ENCODE data around the gene MC3R.
"Not testable (repeated sequence)": the region's sequence is repeated elsewhere in the genome, so short reads cannot be mapped to it uniquely, and the experiment has no call there.

Gene MC3R

GRCh38 chr20:56208121-56208520, 40.4 kb upstream of the MC3R start:
- no peak for DNase-seq (ENCODE audit: low read depth, low spot score)
- H3K4me3 ChIP-seq (ENCODE audit: low read depth, low read length): no peak overlapping the region
- in situ Hi-C loops (cut with HindIII; ENCODE audit: low sequenced_read_pairs): no loop called here
- no peak for TF ChIP-seq CTCF (IDR thresholded peaks at IDR 0.05; ENCODE audit: low read depth, low read length)

GRCh38 chr20:56211051-56211450, 37.5 kb upstream of the MC3R start:
- H3K4me3 ChIP-seq (ENCODE audit: low read depth, low read length): no peak overlapping the region
- no peak for DNase-seq (ENCODE audit: low read depth, low spot score)
- in situ Hi-C loops (cut with HindIII; ENCODE audit: low sequenced_read_pairs): no loop called here
- no peak for TF ChIP-seq CTCF (IDR thresholded peaks at IDR 0.05; ENCODE audit: low read depth, low read length)

- H3K4me3 ChIP-seq (ENCODE audit: low read depth, low read length): no peak overlapping the region
- in situ Hi-C loops (cut with HindIII; ENCODE audit: low sequenced_read_pairs): no loop called here
- TF ChIP-seq CTCF (IDR thresholded peaks at IDR 0.05; ENCODE audit: low read depth, low read length): no peak
- no peak for DNase-seq (ENCODE audit: low read depth, low spot score)
Measured at GRCh38 chr20:56212091-56212490, 36.4 kb upstream of the MC3R start.

- no peak overlapping the region for H3K4me3 ChIP-seq (ENCODE audit: low read depth, low read length)
- DNase-seq (ENCODE audit: low read depth, low spot score): no peak
- no peak for TF ChIP-seq CTCF (IDR thresholded peaks at IDR 0.05; ENCODE audit: low read depth, low read length)
- in situ Hi-C loops (cut with HindIII; ENCODE audit: low sequenced_read_pairs): no loop called here
Measured at GRCh38 chr20:56213321-56213720, 35.2 kb upstream of the MC3R start.

GRCh38 chr20:56215115-56215514, 33.4 kb upstream of the MC3R start:
- in situ Hi-C loops (cut with HindIII; ENCODE audit: low sequenced_read_pairs): no loop called here
- TF ChIP-seq CTCF (IDR thresholded peaks at IDR 0.05; ENCODE audit: low read depth, low read length): no peak
- no peak overlapping the region for H3K4me3 ChIP-seq (ENCODE audit: low read depth, low read length)
- no peak for DNase-seq (ENCODE audit: low read depth, low spot score)

GRCh38 chr20:56217829-56218228, 30.7 kb upstream of the MC3R start:
- no peak for TF ChIP-seq CTCF (IDR thresholded peaks at IDR 0.05; ENCODE audit: low read depth, low read length)
- in situ Hi-C loops (cut with HindIII; ENCODE audit: low sequenced_read_pairs): no loop called here
- H3K4me3 ChIP-seq (ENCODE audit: low read depth, low read length): no peak overlapping the region
- no peak for DNase-seq (ENCODE audit: low read depth, low spot score)

- in situ Hi-C loops (cut with HindIII; ENCODE audit: low sequenced_read_pairs); DNase-seq (ENCODE audit: low read depth, low spot score); H3K4me3 ChIP-seq (ENCODE audit: low read depth, low read length): not testable (repeated sequence)
Measured at GRCh38 chr20:56221186-56221585, 27.3 kb upstream of the MC3R start.

All from astrocyte of the spinal cord (primary cell).